Heart left ventricle (tissue), 16 donors: ENCODE results near the gene CDKN3. TPM values are rescaled to one million over a fixed set of nuclear protein-coding genes. Genes with fewer than 3 reads are reported as not detected.

Source experiments
- ATAC-seq, 4 donors: fragments of 200-7000 bp; cut with Tn5 transposase; one replicate each; pipeline ENCODE4 v1.9.1; 2020 to 2022; ENCODE audit warnings: moderate library complexity in 4 of 4, mild to moderate bottlenecking in 3 of 4, moderate number of reproducible peaks in 1 of 4
- DNase-seq, 5 donors: peaks; one replicate each; pipeline ENCODE4 v3.0.0-alpha.2; 2020
- H3K27ac ChIP-seq, 12 donors: fragments of 200-600 bp; sonication (generic) in 4 of 12; one replicate each; pipeline versions ENCODE4 v1.5.0 to v1.8.0; 2016 to 2022; ENCODE audit warnings: mild to moderate bottlenecking in 2 of 12
- H3K27me3 ChIP-seq, 9 donors: fragments of 200-600 bp; sonication (generic) in 2 of 9; one replicate each; pipeline versions ENCODE4 v1.5.1 to v1.8.0; 2016 to 2022; ENCODE audit warnings: mild to moderate bottlenecking in 3 of 9
- H3K36me3 ChIP-seq, 9 donors: fragments of 200-600 bp; sonication (generic) in 2 of 9; one replicate each; pipeline versions ENCODE4 v1.5.0 to v1.8.0; 2018 to 2022; ENCODE audit warnings: mild to moderate bottlenecking in 2 of 9
- H3K4me1 ChIP-seq, 12 donors: fragments of 200-600 bp; sonication (generic) in 4 of 12; one replicate each; pipeline versions ENCODE4 v1.5.0 to v1.8.0; 2016 to 2022; ENCODE audit warnings: mild to moderate bottlenecking in 3 of 12
- H3K4me3 ChIP-seq, 12 donors: fragments of 200-600 bp; sonication (generic) in 4 of 12; one replicate each; pipeline versions ENCODE4 v1.5.0 to v1.8.0; 2017 to 2022; ENCODE audit warnings: mild to moderate bottlenecking in 9 of 12, moderate library complexity in 4 of 12
- H3K9me3 ChIP-seq, 12 donors: fragments of 200-600 bp; sonication (generic) in 4 of 12; one replicate each; pipeline versions ENCODE4 v1.5.0 to v1.8.0; 2016 to 2022; ENCODE audit warnings: mild to moderate bottlenecking in 1 of 12
- CTCF ChIP-seq, 12 donors: fragments of 200-600 bp; sonication (generic) in 4 of 12; IDR thresholded peaks; one replicate each; pipeline versions ENCODE4 v1.5.0 to v1.8.0; 2018 to 2022; ENCODE audit warnings: antibody characterized with exemption in 12 of 12, mild to moderate bottlenecking in 5 of 12
- POLR2A ChIP-seq, 2 donors: fragments of 450-650 bp; IDR thresholded peaks; one replicate each; pipeline ENCODE4 v1.6.1; 2017; ENCODE audit warnings: antibody characterized with exemption in 2 of 2, mild to moderate bottlenecking in 2 of 2, moderate library complexity in 2 of 2
- WGBS, 4 donors: extraction: QIAGEN DNeasy Blood & Tissue Kit in 2 of 4; methylation state at CpG; one replicate each; pipeline versions ENCODE4 v1.1.5 to v1.1.7; 2013 to 2018; 5-methylcytosine and 5-hydroxymethylcytosine counted together
- intact Hi-C, 10 donors: fragments of 100-400 bp; cut with DNase I; formaldehyde crosslinking; loops; one replicate each; pipeline versions ENCODE4 v1.11.1 to v1.14.2; 2022
- polyA plus RNA-seq, 2 donors: library from polyadenylated mRNA; stranded (reverse); fragments of 200-250 nt; gene quantifications; one replicate each; pipeline ENCODE4 v1.2.3, GENCODE V29; 2013
- total RNA-seq, 9 donors: library from RNA; depleted of rRNA in 2 of 9; stranded (reverse); fragments of >200 nt in 2 of 9; fragmentation: NEBNext Ultra II Directional in 3 of 9; extraction: Animal tissue kit (Norgen Biotek cat#: 25700) in 3 of 9; gene quantifications; one replicate each; pipeline versions ENCODE4 v1.1.0 to v1.2.4, GENCODE V29; 2016 to 2023
- donor health status: ischemic (EF 13 %, LVEDD 7.1; RV severe dilation, severe dysfunction).
- donor health status: healthy with polysubstance abuse.
- donor health status: DM: no; HTN: yes; CAD: no.
- donor health status: DM: no; HTN: no; CAD: no.
- donor health status: ischemic (EF 25% LVEDD 6.9; RV normal size, moderate dysfunction).
- donor health status: ischemic (EF 25% LVEDD 5.7; RV mildly dilated, moderate dysfunction).
- donor health status: healthy.
- donor health status: DM: yes; HTN: yes; CAD: no.
- donor health status: ischemic (EF 35%, LVEDD 5.7; RV mildly dilated, moderate dysfunction).
- donor health status: nonischemic (EF 11% LVEDD 7.7; RV severe dilation, severe dysfunction).
- donor health status: DM: yes; HTN: yes; CAD: no.
- donor health status: PGD.
- donor health status: ischemic (EF 29% LVEDD 5.4; RV normal size, mild dysfunction).
- donor health status: nonischemic (EF 23%, LVEDD 6.1; RV moderate dilation, normal function).

Gene CDKN3
- total and polyA plus RNA-seq, 11 donors, result 1.9 to 25.5 (median 4.4) TPM

DNA sequence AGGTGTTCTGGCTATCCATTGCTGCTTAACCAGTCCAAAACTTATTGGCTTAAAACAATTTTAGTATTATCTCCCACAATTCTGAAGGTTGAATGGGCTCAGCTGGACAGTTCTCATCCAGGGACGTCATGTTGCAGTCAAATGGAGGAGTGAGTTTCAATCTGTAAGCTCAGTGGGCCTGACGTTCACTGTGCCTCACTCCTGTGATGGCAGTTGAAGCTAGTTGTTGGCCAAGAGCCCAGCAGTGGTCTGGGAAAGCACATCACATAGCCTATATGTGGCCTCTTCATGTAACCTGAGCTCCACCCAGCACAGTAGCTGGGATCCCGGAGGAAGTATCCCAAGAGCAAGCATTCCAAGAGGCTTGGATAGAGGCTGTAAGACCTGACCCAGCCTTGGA, 40.6 kb upstream of the CDKN3 start:
- Histone ChIP-seq H3K27me3 (no peaks in the 10 kb centered on the region), H3K4me1 (no peaks in the 10 kb centered on the region), H3K27ac (no peak overlapping the region), H3K36me3 (no peaks in the 10 kb centered on the region), H3K4me3 (no peak overlapping the region), H3K9me3 (peaks cover 0 to 8% (median 0%) of the 10 kb centered on the region in 12 donors)
- no peak for TF ChIP-seq POLR2A (IDR thresholded peaks at IDR 0.05)
- TF ChIP-seq CTCF (IDR thresholded peaks at IDR 0.05), result no peak
- WGBS, 4 donors, result 36 to 50% (median 43%) methylated on average over 3 of the region's 3 CpGs
- DNase-seq (no peak), ATAC-seq (peak in 1 of 4 donors; percentile 11)
- intact Hi-C loops, result no loop called here

GRCh38 chr14:54360667-54361066, 36.1 kb upstream of the CDKN3 start:
- ATAC-seq (no peak), DNase-seq (no peak)
- Histone ChIP-seq H3K27ac (no peak overlapping the region), H3K36me3 (no peaks in the 10 kb centered on the region), H3K9me3 (no peaks in the 10 kb centered on the region), H3K27me3 (no peaks in the 10 kb centered on the region), H3K4me3 (no peak overlapping the region), H3K4me1 (peaks cover 0 to 27% (median 12%) of the 10 kb centered on the region in 12 donors)
- intact Hi-C loops, result no loop called here
- 82 to 100% (median 94%) methylated on average over 1 of the region's 1 CpG for WGBS, 4 donors
- TF ChIP-seq CTCF (IDR thresholded peaks at IDR 0.05) (no peak), POLR2A (IDR thresholded peaks at IDR 0.05) (no peak)

DNA sequence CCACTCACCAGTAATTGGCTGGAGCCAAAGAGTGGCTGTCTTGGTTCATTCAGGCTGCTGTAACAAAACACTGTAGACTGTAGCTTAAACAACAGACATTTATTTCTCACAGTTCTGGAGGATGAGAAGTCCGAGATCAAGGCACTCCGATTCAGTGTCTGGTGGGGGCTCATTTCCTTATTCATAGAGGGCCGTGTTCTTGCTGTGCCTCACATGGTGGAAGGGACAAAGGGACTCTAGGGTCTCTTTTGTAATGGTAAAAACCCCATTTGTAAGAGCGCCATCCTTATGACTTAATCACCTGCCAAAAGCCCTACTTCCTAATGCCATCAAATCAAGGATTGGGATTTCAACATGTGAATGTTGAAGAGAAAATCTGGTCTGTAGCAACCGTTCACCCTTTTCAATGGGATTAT, 34.7 kb upstream of the CDKN3 start:
- Histone ChIP-seq H3K36me3 (no peaks in the 10 kb centered on the region), H3K27ac (no peak overlapping the region), H3K4me3 (no peak overlapping the region), H3K4me1 (peaks cover 0 to 41% (median 13%) of the 10 kb centered on the region in 12 donors), H3K9me3 (no peaks in the 10 kb centered on the region), H3K27me3 (no peaks in the 10 kb centered on the region)
- WGBS, 4 donors, result 85 to 94% (median 89%) methylated on average over 5 of the region's 5 CpGs
- DNase-seq, result no peak
- intact Hi-C loops, result no loop called here
- TF ChIP-seq POLR2A (IDR thresholded peaks at IDR 0.05) (no peak), CTCF (IDR thresholded peaks at IDR 0.05) (no peak)
- no peak for ATAC-seq

DNA sequence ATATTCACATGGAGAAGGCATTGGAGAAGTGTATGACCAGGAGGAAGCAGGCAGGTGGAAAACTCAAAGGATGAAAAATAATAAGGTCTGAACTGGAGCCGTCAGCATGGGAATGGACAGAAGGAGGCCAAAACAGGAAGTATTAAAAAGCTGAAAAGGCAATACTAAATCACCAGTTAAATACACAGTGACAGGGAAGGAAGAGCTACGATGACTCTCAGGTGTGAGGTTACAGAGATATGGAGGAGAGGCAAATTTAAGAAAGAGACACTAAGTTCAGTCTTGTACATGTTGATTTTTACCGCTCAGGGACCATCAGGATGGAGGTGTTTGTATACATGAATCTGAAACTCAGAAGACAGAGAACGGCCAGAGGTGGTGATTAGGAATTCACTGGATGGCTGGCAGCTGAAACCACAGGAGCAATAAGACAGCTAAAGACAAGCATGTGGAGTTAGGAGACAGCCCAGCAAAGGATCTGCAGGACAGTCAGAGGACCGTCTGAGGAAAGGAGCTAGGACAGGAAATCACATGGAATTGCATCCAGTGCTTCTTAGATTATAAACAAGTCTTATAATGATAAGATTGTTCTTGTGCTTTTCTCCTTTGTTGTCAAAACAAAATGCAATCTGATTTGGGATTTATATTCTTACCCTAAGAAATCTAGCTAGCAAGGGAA, 33.9 kb upstream of the CDKN3 start:
- WGBS, 4 donors, result 50 to 62% (median 59%) methylated on average over 5 of the region's 5 CpGs
- peaks cover 0 to 43% (median 14%) of the 10 kb centered on the region in 12 donors for H3K4me1 ChIP-seq
- TF ChIP-seq CTCF (IDR thresholded peaks at IDR 0.05) (no peak), POLR2A (IDR thresholded peaks at IDR 0.05) (no peak)

More for the DNA sequence above, 33.9 kb upstream of the CDKN3 start:
- H3K36me3 ChIP-seq, result no peaks in the 10 kb centered on the region
- intact Hi-C loops, result no loop called here
- no peaks in the 10 kb centered on the region for H3K9me3 ChIP-seq
- no peaks in the 10 kb centered on the region for H3K27me3 ChIP-seq
- ATAC-seq (no peak), DNase-seq (no peak)
- no peak overlapping the region for H3K4me3 ChIP-seq
- H3K27ac ChIP-seq, result peak overlapping the region in 1 of 12 donors; percentile 23
